Heart right ventricle (tissue), 16 donors: ENCODE data around the gene PUM1. TPM values are rescaled to one million over a fixed set of nuclear protein-coding genes. Genes with fewer than 3 reads are reported as not detected.

Experiments used
- ATAC-seq, 8 donors: fragments of 200-7000 bp; cut with Tn5 transposase; one replicate each; pipeline ENCODE4 v1.9.1; 2020; ENCODE audit warnings: mild to moderate bottlenecking in 8 of 8, moderate library complexity in 8 of 8, moderate number of reproducible peaks in 1 of 8
- DNase-seq, 2 donors: peaks; one replicate each; pipeline ENCODE4 v3.0.0-alpha.2; 2020
- H3K27ac ChIP-seq, 10 donors: fragments of 200-600 bp; sonication (generic) in 2 of 10; one replicate each; pipeline versions ENCODE4 v1.5.0 to v1.8.0; 2020 to 2022; ENCODE audit warnings: mild to moderate bottlenecking in 3 of 10
- H3K27me3 ChIP-seq, 7 donors: fragments of 200-600 bp; one replicate each; pipeline ENCODE4 v1.8.0; 2021 to 2022; ENCODE audit warnings: mild to moderate bottlenecking in 2 of 7
- H3K36me3 ChIP-seq, 9 donors: fragments of 200-600 bp; sonication (generic) in 1 of 9; one replicate each; pipeline versions ENCODE4 v1.5.0 to v1.8.0; 2020 to 2022; ENCODE audit warnings: mild to moderate bottlenecking in 2 of 9
- H3K4me1 ChIP-seq, 9 donors: fragments of 200-600 bp; sonication (generic) in 1 of 9; one replicate each; pipeline versions ENCODE4 v1.5.0 to v1.8.0; 2020 to 2022; ENCODE audit warnings: mild to moderate bottlenecking in 4 of 9
- H3K4me3 ChIP-seq, 10 donors: fragments of 200-600 bp; sonication (generic) in 2 of 10; one replicate each; pipeline versions ENCODE4 v1.5.0 to v1.8.0; 2020 to 2022; ENCODE audit warnings: mild to moderate bottlenecking in 7 of 10, moderate library complexity in 2 of 10
- H3K9me3 ChIP-seq, 11 donors: fragments of 200-600 bp in 10 of 11; sonication (generic) in 2 of 11; one replicate each; pipeline versions ENCODE4 v1.5.0 to v1.8.0; 2013 to 2022; ENCODE audit warnings: mild to moderate bottlenecking in 2 of 11, control low read depth in 1 of 11, moderate library complexity in 1 of 11
- CTCF ChIP-seq, 9 donors: fragments of 200-600 bp; sonication (generic) in 2 of 9; IDR thresholded peaks; one replicate each; pipeline versions ENCODE4 v1.5.0 to v1.8.0; 2021 to 2022; ENCODE audit warnings: antibody characterized with exemption in 9 of 9, mild to moderate bottlenecking in 5 of 9, moderate library complexity in 1 of 9
- WGBS, 2 donors: extraction: QIAGEN DNeasy Blood & Tissue Kit; methylation state at CpG; one replicate each; pipeline ENCODE4 v1.1.7; 2013; ENCODE audit warnings: inconsistent platforms in 1 of 2; 5-methylcytosine and 5-hydroxymethylcytosine counted together
- intact Hi-C, 10 donors: fragments of 100-400 bp; cut with DNase I; formaldehyde crosslinking; loops; one replicate each; pipeline versions ENCODE4 v1.11.1 to v1.14.2; 2022
- polyA plus RNA-seq, 2 donors: library from polyadenylated mRNA; stranded (reverse); fragments of 200-250 nt; gene quantifications; one replicate each; pipeline ENCODE4 v1.2.3, GENCODE V29; 2013
- total RNA-seq, 10 donors: library from RNA; stranded (reverse); fragmentation: NEBNext Ultra II Directional in 3 of 10; extraction: Animal tissue kit (Norgen Biotek cat#: 25700) in 3 of 10; gene quantifications; one replicate each; pipeline versions ENCODE4 v1.2.1 to v1.2.4, GENCODE V29; 2021 to 2023
- donor health status: Arrhythmogenic right ventricular cardiomyopathy.
- donor health status: ischemic (EF 13 %, LVEDD 7.1; RV severe dilation, severe dysfunction).
- donor health status: healthy with polysubstance abuse.
- donor health status: DM: no; HTN: yes; CAD: no.
- donor health status: DM: no; HTN: no; CAD: no.
- donor health status: ischemic (EF 25% LVEDD 6.9; RV normal size, moderate dysfunction).
- donor health status: ischemic (EF 25% LVEDD 5.7; RV mildly dilated, moderate dysfunction).
- donor health status: healthy.
- donor health status: DM: yes; HTN: yes; CAD: no.
- donor health status: Ischemic cardiomyopathy.
- donor health status: ischemic (EF 35%, LVEDD 5.7; RV mildly dilated, moderate dysfunction).
- donor health status: nonischemic (EF 11% LVEDD 7.7; RV severe dilation, severe dysfunction).
- donor health status: DM: yes; HTN: yes; CAD: no.
- donor health status: PGD.
- donor health status: ischemic (EF 29% LVEDD 5.4; RV normal size, mild dysfunction).
- donor health status: nonischemic (EF 23%, LVEDD 6.1; RV moderate dilation, normal function).

PUM1 gene
- total and polyA plus RNA-seq, 12 donors, result 13.5 to 91.2 (median 81.0) TPM

GRCh38 chr1:30907481-30908315 is 157.8 kb downstream of the PUM1 start:
- Histone ChIP-seq H3K9me3 (no peaks in the 10 kb centered on the region), H3K27me3 (peaks cover 0 to 27% (median 0%) of the 10 kb centered on the region in 7 donors), H3K27ac (peak overlapping the region in 9 of 10 donors; percentile 41 to 86 (median 76)), H3K4me3 (peak overlapping the region; percentile 41 to 76 (median 67)), H3K36me3 (no peaks in the 10 kb centered on the region), H3K4me1 (peaks cover 5 to 65% (median 33%) of the 10 kb centered on the region in 9 donors)
- ATAC-seq (peak in 2 of 8 donors; percentile 3 to 18), DNase-seq (peak in 1 of 2 donors; percentile 35)
- TF ChIP-seq CTCF (IDR thresholded peaks at IDR 0.05), result no peak
- intact Hi-C loops, result loop anchor here in 5 of 10 donors (2.0 to 10.0 kb wide), 5 partner anchors 53 to 185 kb away; partner anchors contain the start of gene MATN1 (in 1 of the 5)
- 11 to 15% methylated on average over 41 to 47 of the region's 47 CpGs for WGBS, 2 donors

GRCh38 chr1:30906631-30907441 is 158.7 kb downstream of the PUM1 start:
- intact Hi-C loops, result loop anchor here in 3 of 10 donors (5.0 to 10.0 kb wide), 3 partner anchors 52 to 185 kb away; partner anchors contain the start of gene MATN1 (in 1 of the 3)
- peak in 1 of 8 donors; percentile 3 for ATAC-seq
- peak overlapping the region in 3 of 10 donors; percentile 2 to 77 (median 36) for H3K27ac ChIP-seq
- no peaks in the 10 kb centered on the region for H3K36me3 ChIP-seq
- DNase-seq, result no peak
- no peak for TF ChIP-seq CTCF (IDR thresholded peaks at IDR 0.05)
- WGBS, 2 donors, result 87 to 96% methylated on average over 9 of the region's 9 CpGs
- H3K9me3 ChIP-seq, result no peaks in the 10 kb centered on the region
- peak overlapping the region in 7 of 10 donors; percentile 63 to 76 (median 71) for H3K4me3 ChIP-seq
- H3K27me3 ChIP-seq, result peaks cover 0 to 27% (median 0%) of the 10 kb centered on the region in 7 donors
- peaks cover 9 to 65% (median 41%) of the 10 kb centered on the region in 9 donors for H3K4me1 ChIP-seq

GRCh38 chr1:30905916-30906620 is 159.4 kb downstream of the PUM1 start:
- peaks cover 0 to 27% (median 0%) of the 10 kb centered on the region in 7 donors for H3K27me3 ChIP-seq
- H3K4me3 ChIP-seq, result peak overlapping the region in 1 of 10 donors; percentile 71
- intact Hi-C loops, result loop anchor here in 3 of 10 donors (5.0 to 10.0 kb wide), 3 partner anchors 51 to 184 kb away; partner anchors contain the start of gene MATN1 (in 1 of the 3)
- ATAC-seq, result no peak
- H3K27ac ChIP-seq, result no peak overlapping the region
- no peaks in the 10 kb centered on the region for H3K9me3 ChIP-seq
- TF ChIP-seq CTCF (IDR thresholded peaks at IDR 0.05), result no peak
- no peaks in the 10 kb centered on the region for H3K36me3 ChIP-seq
- no peak for DNase-seq
- H3K4me1 ChIP-seq, result peaks cover 15 to 67% (median 49%) of the 10 kb centered on the region in 9 donors
- WGBS, 2 donors, result 57 to 73% methylated on average over 9 of the region's 9 CpGs
